Stimulated activated CD8-positive, alpha-beta memory T cell treated with anti-CD3 and anti-CD28 coated beads, Interleukin-7, amount 100 ng/mL, for 48 hours (primary cell): Measurements from ENCODE around the gene WSB2.
"Not testable (repeated sequence)": the region's sequence is repeated elsewhere in the genome, so short reads cannot be mapped to it uniquely, and the experiment has no call there.

Source experiments
- DNase-seq, 2 donors: peaks; one replicate each; pipeline ENCODE4 v3.0.0-alpha.2; 2020; ENCODE audit warnings: low read depth in 1 of 2; ENCODE audit errors: extremely low read depth in 1 of 2

Gene WSB2

GRCh38 chr12:117999806-118000205 lies 61.2 kb downstream of the WSB2 start:
- not testable (repeated sequence) for DNase-seq

- DNase-seq: no peak
Observed at GRCh38 chr12:117998719-117999118, 62.3 kb downstream of the WSB2 start.

- no peak for DNase-seq
Observed at GRCh38 chr12:117994551-117995438, 66.2 kb downstream of the WSB2 start.

- DNase-seq: no peak
Observed at GRCh38 chr12:117986705-117987469, 74.1 kb downstream of the WSB2 start.

GRCh38 chr12:117985182-117985581 lies 75.8 kb downstream of the WSB2 start:
- DNase-seq: no peak
